ENCODE measurements around the gene ATL3.

DNA sequence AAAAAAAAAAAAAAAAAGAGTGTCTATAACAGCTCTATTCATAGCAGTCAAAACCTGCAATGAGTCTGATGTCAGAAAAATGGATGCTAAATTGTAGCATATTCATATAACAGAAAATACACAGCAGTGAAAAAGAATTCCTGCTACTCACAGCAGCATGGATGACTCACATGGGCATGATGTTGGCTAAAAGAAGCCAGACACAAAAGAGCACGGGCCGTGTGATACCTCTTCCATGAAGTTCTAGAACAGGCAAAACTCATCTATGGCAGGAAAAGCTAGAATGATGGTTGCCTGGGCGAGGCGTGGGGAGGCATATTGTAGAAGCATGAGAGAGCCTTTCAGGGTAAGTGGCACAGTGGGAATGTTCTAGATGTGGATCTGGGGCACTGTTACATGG is 75.9 kb downstream of the ATL3 start:
- TF ChIP-seq CTCF (IDR thresholded peaks at IDR 0.05) (no peak), POLR2A (IDR thresholded peaks at IDR 0.05) (no peak)

Data from heart left ventricle (tissue), 13 donors.